ENCODE data around the gene FAM13A. TPM values are rescaled to one million over a fixed set of nuclear protein-coding genes. Genes with fewer than 3 reads are reported as not detected.
"Not testable (repeated sequence)": the region's sequence is repeated elsewhere in the genome, so short reads cannot be mapped to it uniquely, and the experiment has no call there.

FAM13A gene
- total RNA-seq, 1 donor from 2014 or later = 33.4 TPM

DNA sequence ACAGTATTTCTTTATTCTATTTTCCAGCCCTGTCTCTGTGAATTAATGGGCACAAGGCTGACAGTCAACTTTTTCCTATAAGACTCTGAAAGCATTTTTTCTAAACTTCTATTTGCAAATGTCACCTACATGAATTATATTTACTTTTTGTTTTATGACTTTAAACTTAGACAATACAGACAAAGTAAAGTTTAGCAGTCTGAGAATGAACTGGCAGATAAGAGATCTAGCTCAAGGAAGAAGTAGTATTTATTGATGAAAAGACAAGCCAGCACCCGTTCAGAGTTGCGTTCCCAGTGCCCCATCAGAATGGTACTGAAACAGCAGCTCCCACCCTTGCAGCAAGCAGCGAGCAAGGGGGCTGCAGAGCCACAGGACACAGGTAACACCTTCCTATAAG lies 148.5 kb downstream of the FAM13A start:
- Histone ChIP-seq H3K4me3 (no peak overlapping the region), H3K27me3 (no peaks in the 10 kb centered on the region), H3K27ac (no peak overlapping the region), H3K36me3 (no peaks in the 10 kb centered on the region), H3K4me1 (no peaks in the 10 kb centered on the region), H3K9me3 (no peaks in the 10 kb centered on the region)
- TF ChIP-seq, protein P1, sequence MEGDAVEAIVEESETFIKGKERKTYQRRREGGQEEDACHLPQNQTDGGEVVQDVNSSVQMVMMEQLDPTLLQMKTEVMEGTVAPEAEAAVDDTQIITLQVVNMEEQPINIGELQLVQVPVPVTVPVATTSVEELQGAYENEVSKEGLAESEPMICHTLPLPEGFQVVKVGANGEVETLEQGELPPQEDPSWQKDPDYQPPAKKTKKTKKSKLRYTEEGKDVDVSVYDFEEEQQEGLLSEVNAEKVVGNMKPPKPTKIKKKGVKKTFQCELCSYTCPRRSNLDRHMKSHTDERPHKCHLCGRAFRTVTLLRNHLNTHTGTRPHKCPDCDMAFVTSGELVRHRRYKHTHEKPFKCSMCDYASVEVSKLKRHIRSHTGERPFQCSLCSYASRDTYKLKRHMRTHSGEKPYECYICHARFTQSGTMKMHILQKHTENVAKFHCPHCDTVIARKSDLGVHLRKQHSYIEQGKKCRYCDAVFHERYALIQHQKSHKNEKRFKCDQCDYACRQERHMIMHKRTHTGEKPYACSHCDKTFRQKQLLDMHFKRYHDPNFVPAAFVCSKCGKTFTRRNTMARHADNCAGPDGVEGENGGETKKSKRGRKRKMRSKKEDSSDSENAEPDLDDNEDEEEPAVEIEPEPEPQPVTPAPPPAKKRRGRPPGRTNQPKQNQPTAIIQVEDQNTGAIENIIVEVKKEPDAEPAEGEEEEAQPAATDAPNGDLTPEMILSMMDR (IDR thresholded peaks at IDR 0.05) = no peak
- no peak for ATAC-seq
- intact Hi-C loops (cut with DNase I) = no loop called here
- no peak for DNase-seq

DNA sequence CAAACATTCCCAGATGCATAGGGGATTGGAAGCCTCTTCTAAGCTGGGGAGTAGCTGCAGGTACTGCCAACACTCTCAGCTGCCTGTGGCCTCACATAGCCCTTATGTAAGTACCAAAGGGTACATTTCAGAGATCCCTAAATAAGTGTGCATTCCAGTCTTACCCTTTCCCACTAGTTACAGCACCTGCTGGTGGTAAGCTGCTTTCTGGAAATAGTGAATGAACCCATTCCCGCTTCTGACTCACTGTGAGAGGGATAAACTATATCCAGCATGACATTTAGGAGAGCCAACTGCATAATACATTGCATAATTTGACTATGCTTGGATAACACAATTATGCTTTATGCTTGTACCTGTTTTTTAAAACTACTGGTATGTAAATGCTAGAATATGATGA lies 149.0 kb downstream of the FAM13A start:
- Histone ChIP-seq H3K9me3 (no peaks in the 10 kb centered on the region), H3K27me3 (no peaks in the 10 kb centered on the region), H3K36me3 (no peaks in the 10 kb centered on the region), H3K4me3 (no peak overlapping the region), H3K4me1 (no peaks in the 10 kb centered on the region), H3K27ac (no peak overlapping the region)
- ATAC-seq = no peak
- TF ChIP-seq, protein P1 (IDR thresholded peaks at IDR 0.05) = no peak
- no peak for DNase-seq
- intact Hi-C loops (cut with DNase I) = no loop called here

DNA sequence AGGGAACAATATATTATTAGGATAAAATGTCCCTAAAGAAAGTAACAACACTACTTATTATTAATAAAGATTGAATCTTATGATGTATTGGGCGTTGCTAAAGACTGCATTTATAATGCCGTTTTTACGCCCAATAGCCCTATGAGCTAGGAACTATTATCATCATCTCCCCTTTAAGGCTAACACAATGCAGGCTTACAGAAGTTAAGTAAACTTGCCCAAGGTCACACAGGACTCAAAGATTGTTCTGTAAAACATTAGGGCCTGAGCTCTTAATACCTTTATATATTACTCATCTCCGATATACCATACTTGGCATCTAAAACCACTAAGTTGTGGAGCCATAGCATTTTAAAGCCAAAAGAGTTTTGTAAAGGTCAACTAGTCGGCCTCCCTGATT lies 149.5 kb downstream of the FAM13A start:
- no peaks in the 10 kb centered on the region for H3K4me1 ChIP-seq
- TF ChIP-seq, protein P1 (IDR thresholded peaks at IDR 0.05) = no peak
- no peaks in the 10 kb centered on the region for H3K27me3 ChIP-seq
- H3K4me3 ChIP-seq = no peak overlapping the region
- intact Hi-C loops (cut with DNase I) = no loop called here
- H3K36me3 ChIP-seq = no peaks in the 10 kb centered on the region
- no peak for DNase-seq
- H3K9me3 ChIP-seq = no peaks in the 10 kb centered on the region
- ATAC-seq = no peak
- H3K27ac ChIP-seq = no peak overlapping the region

DNA sequence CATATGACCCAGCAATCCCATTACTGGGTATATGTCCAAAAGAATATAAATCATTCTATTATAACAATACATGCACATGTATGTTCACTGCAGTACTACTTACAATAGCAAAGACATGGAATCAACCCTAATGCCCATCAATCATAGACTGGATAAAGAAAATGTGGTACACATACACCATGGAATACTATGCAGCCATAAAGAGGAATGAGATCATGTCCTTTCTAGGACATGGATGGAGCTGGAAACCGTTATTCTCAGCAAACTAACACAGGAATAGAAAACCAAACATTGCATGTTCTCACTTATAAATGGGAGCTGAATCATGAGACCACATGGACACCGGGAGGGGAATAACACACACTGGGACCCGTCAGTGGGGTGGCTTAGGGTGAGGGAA lies 152.7 kb downstream of the FAM13A start:
- H3K27ac ChIP-seq; ATAC-seq; H3K9me3 ChIP-seq; H3K4me3 ChIP-seq; H3K4me1 ChIP-seq; H3K27me3 ChIP-seq; H3K36me3 ChIP-seq; intact Hi-C loops (cut with DNase I); DNase-seq: not testable (repeated sequence)

DNA sequence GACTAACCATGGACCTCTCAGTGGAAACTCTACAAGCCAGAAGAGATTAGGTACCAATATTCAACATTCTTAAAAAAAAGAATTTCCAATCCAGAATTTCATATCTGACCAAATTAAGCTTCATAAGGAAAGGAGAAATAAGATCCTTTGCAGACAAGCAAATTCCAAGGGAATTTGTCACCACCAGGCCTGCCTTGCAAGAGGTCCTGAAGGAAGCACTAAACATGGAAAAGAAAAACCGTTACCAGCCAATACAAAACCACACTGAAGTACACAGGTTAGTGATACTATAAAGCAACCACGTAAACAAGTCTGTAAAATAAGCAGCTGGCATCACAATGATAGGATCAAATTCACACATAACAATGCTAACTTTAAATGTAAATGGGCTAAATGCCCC lies 156.6 kb downstream of the FAM13A start:
- H3K27ac ChIP-seq = no peak overlapping the region
- DNase-seq = no peak
- H3K9me3 ChIP-seq = no peaks in the 10 kb centered on the region
- intact Hi-C loops (cut with DNase I) = no loop called here
- no peak overlapping the region for H3K4me3 ChIP-seq
- no peaks in the 10 kb centered on the region for H3K27me3 ChIP-seq
- no peak for ATAC-seq
- TF ChIP-seq, protein P1 (IDR thresholded peaks at IDR 0.05) = no peak
- no peaks in the 10 kb centered on the region for H3K4me1 ChIP-seq
- H3K36me3 ChIP-seq = no peaks in the 10 kb centered on the region

DNA sequence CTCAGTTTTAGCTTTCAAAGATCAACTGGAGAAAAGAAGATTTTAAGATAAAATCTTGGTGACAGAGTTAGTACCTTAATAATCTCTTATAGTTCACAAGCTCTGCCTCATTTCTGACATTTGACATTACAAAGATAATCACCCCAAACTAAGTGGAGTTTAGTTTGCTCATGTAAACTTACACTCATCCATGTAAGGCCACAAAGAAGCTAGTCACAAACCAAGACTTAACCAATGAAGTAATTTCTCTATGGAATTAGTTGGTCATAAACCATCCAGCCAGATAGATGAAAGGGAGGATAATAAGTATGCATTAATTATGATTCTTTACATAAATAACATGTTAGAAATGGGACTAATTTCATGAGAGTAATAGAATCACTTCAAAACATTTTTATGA lies 159.2 kb downstream of the FAM13A start:
- no peak overlapping the region for H3K4me3 ChIP-seq
- no peaks in the 10 kb centered on the region for H3K27me3 ChIP-seq
- H3K36me3 ChIP-seq = no peaks in the 10 kb centered on the region
- H3K4me1 ChIP-seq = no peaks in the 10 kb centered on the region
- H3K9me3 ChIP-seq = no peaks in the 10 kb centered on the region
- intact Hi-C loops (cut with DNase I) = no loop called here
- ATAC-seq (no peak), DNase-seq (no peak)
- TF ChIP-seq, protein P1 (IDR thresholded peaks at IDR 0.05) = no peak
- H3K27ac ChIP-seq = no peak overlapping the region

Measured in upper lobe of right lung (tissue), 1 donor.